SIG-M5 treated with dmso at 0.1 percent for 504 hours (cell line): Measurements from ENCODE around the gene DOCK2.
"Not testable (repeated sequence)": the region's sequence is repeated elsewhere in the genome, so short reads cannot be mapped to it uniquely, and the experiment has no call there.

Experiments used
- DNase-seq: peaks from one replicate; lab custom pipeline; 2025; ENCODE audit not compliant: unreplicated experiment; lab: John Stamatoyannopoulos, UW

Gene DOCK2

GRCh38 chr5:169716287-169716686 lies 79.2 kb downstream of the DOCK2 start:
- no peak for DNase-seq

GRCh38 chr5:169717288-169717687 lies 80.2 kb downstream of the DOCK2 start:
- peak; percentile 85 for DNase-seq

GRCh38 chr5:169719360-169720314 lies 82.6 kb downstream of the DOCK2 start:
- no peak for DNase-seq

- DNase-seq: no peak
Observed at GRCh38 chr5:169721771-169722170, 84.7 kb downstream of the DOCK2 start.

GRCh38 chr5:169723103-169723831 lies 86.2 kb downstream of the DOCK2 start:
- DNase-seq: no peak

- no peak for DNase-seq
Observed at GRCh38 chr5:169724303-169725087, 87.4 kb downstream of the DOCK2 start.

GRCh38 chr5:169725665-169726064 lies 88.6 kb downstream of the DOCK2 start:
- DNase-seq: not testable (repeated sequence)

GRCh38 chr5:169728418-169728817 lies 91.3 kb downstream of the DOCK2 start:
- DNase-seq: no peak

GRCh38 chr5:169731221-169731620 lies 94.1 kb downstream of the DOCK2 start:
- DNase-seq: no peak

GRCh38 chr5:169732841-169733240 lies 95.8 kb downstream of the DOCK2 start:
- no peak for DNase-seq

- DNase-seq: no peak
Observed at GRCh38 chr5:169735913-169736312, 98.8 kb downstream of the DOCK2 start.

- DNase-seq: no peak
Observed at GRCh38 chr5:169736653-169737052, 99.6 kb downstream of the DOCK2 start.

GRCh38 chr5:169740435-169740834 lies 103.4 kb downstream of the DOCK2 start:
- no peak for DNase-seq

GRCh38 chr5:169742771-169743296 lies 105.8 kb downstream of the DOCK2 start:
- no peak for DNase-seq

GRCh38 chr5:169744336-169744735 lies 107.3 kb downstream of the DOCK2 start:
- no peak for DNase-seq

- no peak for DNase-seq
Observed at GRCh38 chr5:169745441-169746146, 108.5 kb downstream of the DOCK2 start.

- DNase-seq: no peak
Observed at GRCh38 chr5:169746147-169746694, 109.1 kb downstream of the DOCK2 start.

- no peak for DNase-seq
Observed at GRCh38 chr5:169748174-169748573, 111.1 kb downstream of the DOCK2 start.

- DNase-seq: no peak
Observed at GRCh38 chr5:169749295-169749694, 112.2 kb downstream of the DOCK2 start.

GRCh38 chr5:169751490-169751889 lies 114.4 kb downstream of the DOCK2 start:
- no peak for DNase-seq
